HG02759 (cell line): ENCODE results near the gene BAIAP3.

ENCODE experiments used
- ATAC-seq: cut with Tn5 transposase; IDR thresholded peaks from one replicate; pipeline ENCODE4 v1.9.1; 2021; ENCODE audit warnings: mild to moderate bottlenecking, moderate library complexity; ENCODE audit not compliant: unreplicated experiment

Gene BAIAP3

DNA sequence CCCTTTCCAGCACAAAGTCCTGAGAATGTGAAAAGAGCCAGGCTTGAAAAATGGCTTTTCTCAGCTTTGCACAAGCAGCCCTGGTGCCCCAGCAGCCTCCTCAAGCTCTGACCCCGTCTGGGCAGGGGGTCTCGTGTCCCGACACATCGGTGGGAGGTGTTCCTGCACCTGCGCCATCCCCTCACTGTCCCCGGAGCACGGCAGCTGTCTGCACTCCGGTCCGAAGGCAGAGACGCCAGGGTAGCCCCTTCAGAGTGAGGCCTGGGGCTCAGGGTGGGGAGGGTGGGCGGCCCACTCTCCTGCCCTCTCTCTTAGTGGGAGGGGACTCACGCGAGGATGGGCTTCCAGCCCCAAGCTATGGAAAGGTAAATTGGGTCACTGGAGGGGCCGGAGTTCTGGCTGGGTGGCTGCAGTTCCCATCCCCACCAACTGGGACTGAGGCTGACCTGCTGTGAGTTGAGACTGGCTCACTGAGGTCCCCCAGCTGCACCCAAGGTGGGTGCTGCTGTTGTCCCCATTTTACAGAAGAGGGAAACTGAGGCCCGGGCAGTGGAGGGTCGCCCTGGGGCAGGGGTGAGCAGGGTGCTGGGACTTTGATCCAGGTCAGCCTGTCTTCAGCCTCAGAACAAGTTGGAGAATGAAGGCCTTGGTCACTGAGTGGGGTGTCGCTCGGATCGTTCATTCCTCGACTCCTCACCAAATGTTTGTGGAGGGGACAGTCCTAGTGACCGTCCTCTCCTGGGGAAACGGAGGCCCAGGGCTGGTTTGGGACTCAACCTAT lies 2.3 kb upstream of the BAIAP3 start:
- no peak for ATAC-seq

- ATAC-seq = peak; percentile 48
These were observed 1.5 kb upstream of the BAIAP3 start for GRCh38 chr16:1331712-1332617.

- ATAC-seq = no peak
These were observed 762 bp upstream of the BAIAP3 start for GRCh38 chr16:1332618-1333148.

- ATAC-seq = no peak
These were observed 632 bp downstream of the BAIAP3 start for GRCh38 chr16:1333854-1334700.

DNA sequence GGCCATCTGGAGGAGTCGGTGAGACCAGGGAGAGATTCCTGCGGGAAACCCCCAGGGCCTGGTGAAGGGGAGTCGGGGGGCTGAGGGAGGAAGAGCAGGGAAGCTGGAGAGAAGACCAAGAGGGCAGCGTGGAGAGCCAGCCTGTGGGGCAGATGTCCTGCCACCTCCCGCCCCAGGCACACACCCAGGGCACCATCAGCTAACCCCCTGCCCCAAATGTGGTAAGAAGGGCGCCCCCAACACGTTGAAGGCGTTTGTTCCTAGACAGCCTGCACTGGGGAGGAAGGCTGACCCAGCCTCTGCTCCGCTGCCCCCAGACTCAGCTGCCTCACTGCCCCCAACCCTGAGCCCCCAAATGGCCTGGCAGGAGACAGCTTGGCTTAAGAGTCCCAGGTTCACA lies 1.3 kb downstream of the BAIAP3 start:
- no peak for ATAC-seq

- ATAC-seq = no peak
These were observed 1.9 kb downstream of the BAIAP3 start for GRCh38 chr16:1335211-1335971.

- no peak for ATAC-seq
These were observed 2.6 kb downstream of the BAIAP3 start for GRCh38 chr16:1335996-1336395.

DNA sequence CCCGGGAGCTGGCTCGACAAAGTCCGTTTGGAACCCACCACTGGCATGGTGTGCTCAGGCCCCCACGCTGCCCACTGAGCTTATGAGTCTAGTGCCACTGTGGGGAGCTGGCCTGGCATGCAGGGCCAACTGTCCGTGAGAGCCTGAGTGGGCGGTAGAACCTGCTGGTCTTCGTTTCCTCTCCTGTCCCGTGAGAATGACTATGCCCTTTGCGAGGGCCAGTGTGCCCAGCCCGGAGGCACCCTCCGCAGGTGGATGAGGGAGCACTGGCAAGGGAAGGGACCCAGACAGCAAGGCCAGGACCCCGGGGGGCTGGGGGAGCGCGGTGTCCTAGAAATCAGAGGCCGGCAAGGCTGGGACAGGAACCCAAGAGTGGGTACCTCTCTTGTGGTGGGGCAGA lies 3.2 kb downstream of the BAIAP3 start:
- no peak for ATAC-seq

- ATAC-seq = no peak
These were observed 4.0 kb downstream of the BAIAP3 start for GRCh38 chr16:1337486-1337885.

- no peak for ATAC-seq
These were observed 4.8 kb downstream of the BAIAP3 start for GRCh38 chr16:1338119-1338730.

GRCh38 chr16:1338855-1339675 lies 5.6 kb downstream of the BAIAP3 start:
- no peak for ATAC-seq

- no peak for ATAC-seq
These were observed 7.5 kb downstream of the BAIAP3 start for GRCh38 chr16:1340730-1341494.

DNA sequence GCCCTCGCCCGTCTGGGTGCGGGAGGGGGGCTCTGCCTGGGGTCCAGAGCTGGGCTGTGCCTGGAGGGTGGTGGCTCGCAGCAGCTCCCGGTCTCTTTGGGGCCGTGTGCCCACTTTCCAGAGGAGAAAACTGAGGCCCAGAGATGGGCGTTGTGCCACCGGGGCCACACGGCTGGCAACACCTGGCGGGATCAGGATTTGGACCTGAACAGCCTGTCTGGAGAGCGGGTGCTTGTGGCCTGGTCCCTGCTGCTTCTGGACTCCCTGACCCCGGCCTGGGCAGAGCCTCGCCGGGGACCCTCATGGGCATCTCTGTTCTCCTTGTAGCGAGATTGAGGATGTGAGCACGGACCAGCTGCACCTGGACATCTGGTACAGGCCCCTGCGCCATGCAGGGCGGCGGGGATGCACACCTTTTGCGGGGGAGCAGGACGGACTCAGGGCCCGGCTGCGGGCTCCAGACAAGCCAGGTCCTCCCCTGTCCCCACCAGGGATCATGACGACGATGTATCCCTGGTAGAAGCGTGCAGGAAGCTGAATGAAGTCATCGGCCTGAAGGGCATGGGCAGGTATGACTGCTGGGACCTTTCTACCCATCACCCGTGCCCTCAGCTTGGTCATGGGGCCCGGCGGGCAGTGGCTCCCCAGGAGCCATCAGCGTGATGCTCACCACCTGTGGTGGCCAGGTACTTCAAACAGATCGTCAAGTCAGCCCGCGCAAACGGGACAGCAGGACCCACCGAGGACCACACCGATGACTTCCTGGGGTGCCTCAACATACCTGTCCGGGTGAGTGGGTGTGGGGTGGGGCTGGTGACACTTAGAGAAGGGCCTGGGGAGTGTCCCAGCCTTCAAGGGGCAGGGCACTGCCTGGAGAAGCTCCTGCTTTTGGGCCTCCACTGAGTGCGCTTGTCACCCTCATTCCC lies 8.3 kb downstream of the BAIAP3 start:
- ATAC-seq = no peak

- peak; percentile 93 for ATAC-seq
These were observed 9.3 kb downstream of the BAIAP3 start for GRCh38 chr16:1342526-1343427.

DNA sequence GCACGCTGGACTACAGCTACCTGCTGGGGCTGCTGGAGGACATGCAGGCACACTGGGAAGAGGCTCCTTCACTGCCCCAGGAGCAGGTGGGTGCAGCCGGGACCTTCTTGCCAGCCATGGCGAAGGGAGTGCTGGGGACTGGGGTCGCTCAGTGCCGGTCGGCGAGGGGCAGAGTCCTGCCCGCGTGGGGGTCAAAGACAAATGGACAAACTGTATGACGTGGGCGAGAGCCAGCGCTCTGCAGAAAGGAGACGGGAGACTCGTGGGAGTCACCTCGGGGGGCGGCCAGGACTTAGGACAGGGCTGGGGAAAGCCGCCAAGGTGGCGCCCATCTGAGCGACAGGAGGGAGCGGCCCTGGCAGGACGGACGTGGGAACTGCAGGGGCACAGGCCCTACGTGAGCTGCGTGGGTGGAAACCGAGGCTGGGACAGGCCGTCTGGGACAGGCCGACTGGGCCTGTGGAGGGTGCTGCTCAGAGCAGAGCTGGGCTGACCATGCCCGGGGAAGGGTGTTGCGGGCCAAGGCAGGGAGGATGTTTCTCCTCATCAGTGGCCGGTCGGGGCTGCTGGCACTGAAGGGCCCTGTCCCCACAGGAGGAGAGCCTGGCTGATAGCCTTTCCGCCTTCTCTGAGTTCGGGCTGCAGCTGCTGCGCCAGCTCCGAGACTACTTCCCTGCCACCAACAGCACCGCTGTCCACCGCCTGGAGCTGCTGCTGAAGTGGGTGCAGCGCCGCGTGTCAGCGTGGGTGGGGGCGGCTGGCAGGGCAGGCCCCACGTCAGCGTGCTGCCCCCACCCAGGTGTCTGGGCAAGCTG lies 10.2 kb downstream of the BAIAP3 start:
- no peak for ATAC-seq
